Activated CD4-positive, alpha-beta T cell treated with anti-CD3 and anti-CD28 coated beads for 36 hours (primary cell): ENCODE data around the gene KLHL40. TPM values are rescaled to one million over a fixed set of nuclear protein-coding genes. Genes with fewer than 3 reads are reported as not detected.

Experiments used
- total RNA-seq, 2 experiments: library from RNA; stranded (reverse); gene quantifications; one replicate each; pipeline ENCODE4 v1.2.3, GENCODE V29; 2021

KLHL40 gene
- total RNA-seq, 2 experiments from 2014 or later: not detected

Other genes with a start within 250 kb of the KLHL40 start
- 1 to 10 TPM; 6.6 to 6.7 TPM for gene VIPR1, start 182.9 kb upstream of the KLHL40 start, total RNA-seq
- gene SEC22C, start 103.6 kb upstream of the KLHL40 start, total RNA-seq: 10 to 100 TPM; 34.2 to 42.5 TPM
- gene SS18L2, start 94.7 kb upstream of the KLHL40 start, total RNA-seq: 10 to 100 TPM; 42.0 to 54.5 TPM
- gene NKTR, start 84.9 kb upstream of the KLHL40 start, total RNA-seq: 10 to 100 TPM; 50.8 to 59.2 TPM
- under 1 TPM; 0.60 to 0.62 TPM for gene ZBTB47, start 31.8 kb upstream of the KLHL40 start, total RNA-seq
- gene HHATL, start 17.3 kb downstream of the KLHL40 start, total RNA-seq: not detected
- gene CCDC13, start 87.7 kb downstream of the KLHL40 start, total RNA-seq: under 1 TPM; 0.46 to 0.63 TPM
- gene HIGD1A, start 119.0 kb downstream of the KLHL40 start, total RNA-seq: 10 to 100 TPM; 74.9 to 77.8 TPM
- gene ACKR2, start 123.9 kb downstream of the KLHL40 start, total RNA-seq: under 1 TPM; 0.64 to 0.65 TPM
- gene CYP8B1, start 190.3 kb downstream of the KLHL40 start, total RNA-seq: not detected
- gene ZNF662, start 220.6 kb downstream of the KLHL40 start, total RNA-seq: 1 to 10 TPM; 1.1 to 1.3 TPM